ENCODE measurements around the gene AP1S3. TPM values are rescaled to one million over a fixed set of nuclear protein-coding genes. Genes with fewer than 3 reads are reported as not detected.
A peak's percentile ranks its signal among the peaks of the same experiment; 100 is the strongest.

Gene AP1S3
- total RNA-seq, 1 experiment from 2014 or later: 185 TPM

- peaks cover 81 to 88% of the 10 kb centered on the region in 2 experiments for H3K4me1 ChIP-seq (ENCODE audit: control insufficient read depth in 1 of 2, insufficient read depth in 2 of 2, low read length in 2 of 2)
- no peaks in the 10 kb centered on the region for H4K20me1 ChIP-seq (ENCODE audit: insufficient read depth)
- H3K9me2 ChIP-seq (ENCODE audit: insufficient read depth): no peaks in the 10 kb centered on the region
- POLR2A ChIA-PET: no interaction called here
- peak overlapping the region; percentile 46; the same call in 1 of the 2 replicates for H3K9ac ChIP-seq (ENCODE audit: low read length)
- intact Hi-C loops (cut with micrococcal nuclease): no loop called here
- no peak overlapping the region for H3K4me3 ChIP-seq (replicated peaks in 1 of 2; ENCODE audit: low read depth in 1 of 2, low read length in 2 of 2)
- CTCF ChIA-PET: no interaction called here
- no peaks in the 10 kb centered on the region for H3K27me3 ChIP-seq (ENCODE audit: insufficient read depth, low read length)
- ATAC-seq: no peak
- no peak for TF ChIP-seq SRF (IDR thresholded peaks at IDR 0.05; ENCODE audit: low read depth)
- H3K79me2 ChIP-seq (ENCODE audit: insufficient read depth, low read length): peaks cover 95% of the 10 kb centered on the region
- BruUV-seq (replicated peaks): no TSS peak
- no peaks in the 10 kb centered on the region for H3K36me3 ChIP-seq (ENCODE audit: control insufficient read depth in 1 of 2, insufficient read depth in 2 of 2, low read length in 2 of 2)
- H3K9me3 ChIP-seq (ENCODE audit: control insufficient read depth in 1 of 2, insufficient read depth in 1 of 2, low read depth in 1 of 2, low read length in 2 of 2): no peaks in the 10 kb centered on the region
- no peak overlapping the region for H2AFZ ChIP-seq (ENCODE audit: low read depth, low read length, poor library complexity, severe bottlenecking)
- RAD21 ChIA-PET (ENCODE audit: low non-redundant PET in 1 of 2, low total read pairs in 2 of 2, uncharacterized antibody in 2 of 2, unreplicated experiment in 2 of 2): no interaction called here
- peak overlapping the region; percentile 99 for H3K27ac ChIP-seq (ENCODE audit: low read depth, low read length)
- H3K4me2 ChIP-seq (ENCODE audit: low read length): peak overlapping the region; percentile 53
- no peak for DNase-seq (ENCODE audit: low read depth, low spot score)
Observed at GRCh38 chr2:223813329-223813728, 24.1 kb downstream of the AP1S3 start.

- no peak overlapping the region for H3K4me2 ChIP-seq (ENCODE audit: low read length)
- H2AFZ ChIP-seq (ENCODE audit: low read depth, low read length, poor library complexity, severe bottlenecking): no peak overlapping the region
- DNase-seq (ENCODE audit: low read depth, low spot score) (no peak), ATAC-seq (no peak)
- no peaks in the 10 kb centered on the region for H3K9me2 ChIP-seq (ENCODE audit: insufficient read depth)
- no peaks in the 10 kb centered on the region for H3K9me3 ChIP-seq (ENCODE audit: control insufficient read depth in 1 of 2, insufficient read depth in 1 of 2, low read depth in 1 of 2, low read length in 2 of 2)
- peak overlapping the region; percentile 99 for H3K27ac ChIP-seq (ENCODE audit: low read depth, low read length)
- H3K79me2 ChIP-seq (ENCODE audit: insufficient read depth, low read length): peaks cover 95% of the 10 kb centered on the region
- no peaks in the 10 kb centered on the region for H3K36me3 ChIP-seq (ENCODE audit: control insufficient read depth in 1 of 2, insufficient read depth in 2 of 2, low read length in 2 of 2)
- RAD21 ChIA-PET (ENCODE audit: low non-redundant PET in 1 of 2, low total read pairs in 2 of 2, uncharacterized antibody in 2 of 2, unreplicated experiment in 2 of 2): no interaction called here
- TF ChIP-seq MAX (IDR thresholded peaks at IDR 0.05) (no peak), POLR2A (IDR thresholded peaks at IDR 0.05; ENCODE audit: borderline replicate concordance, extremely low read depth, insufficient read depth, insufficient read length) (no peak), RAD21 (IDR thresholded peaks at IDR 0.05; ENCODE audit: low read depth) (no peak), YY1 (IDR thresholded peaks at IDR 0.05; ENCODE audit: extremely low read depth, insufficient replicate concordance, low read depth, low read length) (no peak)
- no peak overlapping the region for H3K9ac ChIP-seq (ENCODE audit: low read length)
- no peak overlapping the region for H3K4me3 ChIP-seq (replicated peaks in 1 of 2; ENCODE audit: low read depth in 1 of 2, low read length in 2 of 2)
- H3K4me1 ChIP-seq (ENCODE audit: control insufficient read depth in 1 of 2, insufficient read depth in 2 of 2, low read length in 2 of 2): peaks cover 80 to 88% of the 10 kb centered on the region in 2 experiments
- no TSS peak for BruUV-seq (replicated peaks)
- POLR2A ChIA-PET: no interaction called here
- H4K20me1 ChIP-seq (ENCODE audit: insufficient read depth): no peaks in the 10 kb centered on the region
- CTCF ChIA-PET: no interaction called here
- no peaks in the 10 kb centered on the region for H3K27me3 ChIP-seq (ENCODE audit: insufficient read depth, low read length)
- intact Hi-C loops (cut with micrococcal nuclease): no loop called here
Observed at GRCh38 chr2:223811757-223812156, 25.6 kb downstream of the AP1S3 start.
